ENCODE results near the gene AHSA1. TPM values are rescaled to one million over a fixed set of nuclear protein-coding genes. Genes with fewer than 3 reads are reported as not detected.

AHSA1 gene
- total and polyA plus RNA-seq, 10 of the 15 experiments (the other 5 are each of a cell fraction or from before 2014, with no cell fraction given) = 51.8 to 295 (median 201) TPM

DNA sequence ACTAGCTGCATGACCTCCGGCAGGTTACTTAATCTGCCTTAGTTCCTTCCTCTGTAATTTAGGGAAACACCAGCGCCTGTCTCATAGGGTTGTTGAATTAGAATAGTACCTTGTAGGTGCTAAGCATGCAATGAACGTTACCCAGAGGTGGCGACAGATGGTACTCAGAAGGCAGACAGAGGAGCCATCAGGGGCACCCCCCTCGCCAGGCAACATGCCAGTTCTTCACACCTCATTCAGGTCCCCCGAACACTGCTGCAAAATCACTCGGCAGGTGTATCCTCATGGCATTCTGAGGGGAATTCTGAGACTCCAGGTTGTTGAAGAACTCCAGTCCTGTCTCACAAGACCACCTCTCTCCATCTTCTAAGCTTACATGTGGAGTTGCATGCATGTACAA is 30.7 kb downstream of the AHSA1 start:
- in situ Hi-C loops (cut with MboI) = no loop called here
- Histone ChIP-seq H3K36me3 (ENCODE audit: control insufficient read depth in 2 of 2, insufficient read depth in 2 of 2, low read length in 1 of 2) (no peaks in the 10 kb centered on the region), H2AFZ (ENCODE audit: control insufficient read depth, low read depth, low read length) (no peak overlapping the region), H3K79me2 (ENCODE audit: control insufficient read depth, insufficient read depth, low read length) (no peaks in the 10 kb centered on the region), H3K4me3 (no peak overlapping the region), H4K20me1 (ENCODE audit: control insufficient read depth, insufficient read depth) (no peaks in the 10 kb centered on the region), H3K4me2 (ENCODE audit: control insufficient read depth, insufficient read depth) (no peak overlapping the region), H3K9ac (ENCODE audit: control insufficient read depth, insufficient read depth, low read length) (no peak overlapping the region), H3K27me3 (replicated peaks in 1 of 2; ENCODE audit: control insufficient read depth in 2 of 2, insufficient read depth in 2 of 2, low read length in 1 of 2) (no peaks in the 10 kb centered on the region), H3K27ac (ENCODE audit: control insufficient read depth, insufficient read depth) (no peak overlapping the region), H3K4me1 (ENCODE audit: control insufficient read depth, insufficient read depth, low read length) (no peaks in the 10 kb centered on the region), H3K9me3 (replicated peaks; ENCODE audit: control insufficient read depth, insufficient read depth, low read length) (no peaks in the 10 kb centered on the region)
- POLR2A ChIA-PET = no interaction called here
- BruUV-seq (replicated peaks) = no TSS peak
- intact Hi-C loops (cut with micrococcal nuclease; ENCODE audit: unreplicated experiment) = no loop called here
- RAD21 ChIA-PET (ENCODE audit: unreplicated experiment) = no interaction called here
- FAIRE-seq = no peak
- DNase-seq (ENCODE audit: low read depth, low spot score) = no peak
- TF ChIP-seq CBFB (IDR thresholded peaks at IDR 0.05; ENCODE audit: low read depth) = no peak
- no peak for TF ChIP-seq BRCA1 (IDR thresholded peaks at IDR 0.05; ENCODE audit: low read depth, low read length)
- no peak for TF ChIP-seq CREM (IDR thresholded peaks at IDR 0.05; ENCODE audit: low read depth)
- TF ChIP-seq MTA3 (IDR thresholded peaks at IDR 0.05; ENCODE audit: borderline replicate concordance, low read length) = no peak
- TF ChIP-seq PAX8 (IDR thresholded peaks at IDR 0.05) = no peak
- TF ChIP-seq CBX3 (IDR thresholded peaks at IDR 0.05; ENCODE audit: borderline replicate concordance, low read depth) = no peak
- no peak for TF ChIP-seq GATAD2B (conservative IDR thresholded peaks at IDR 0.05; ENCODE audit: low read depth)
- no peak for TF ChIP-seq GABPA (IDR thresholded peaks at IDR 0.05; ENCODE audit: low read depth)
- TF ChIP-seq BACH1 (IDR thresholded peaks at IDR 0.05; ENCODE audit: borderline replicate concordance) = no peak
- TF ChIP-seq, protein P1, sequence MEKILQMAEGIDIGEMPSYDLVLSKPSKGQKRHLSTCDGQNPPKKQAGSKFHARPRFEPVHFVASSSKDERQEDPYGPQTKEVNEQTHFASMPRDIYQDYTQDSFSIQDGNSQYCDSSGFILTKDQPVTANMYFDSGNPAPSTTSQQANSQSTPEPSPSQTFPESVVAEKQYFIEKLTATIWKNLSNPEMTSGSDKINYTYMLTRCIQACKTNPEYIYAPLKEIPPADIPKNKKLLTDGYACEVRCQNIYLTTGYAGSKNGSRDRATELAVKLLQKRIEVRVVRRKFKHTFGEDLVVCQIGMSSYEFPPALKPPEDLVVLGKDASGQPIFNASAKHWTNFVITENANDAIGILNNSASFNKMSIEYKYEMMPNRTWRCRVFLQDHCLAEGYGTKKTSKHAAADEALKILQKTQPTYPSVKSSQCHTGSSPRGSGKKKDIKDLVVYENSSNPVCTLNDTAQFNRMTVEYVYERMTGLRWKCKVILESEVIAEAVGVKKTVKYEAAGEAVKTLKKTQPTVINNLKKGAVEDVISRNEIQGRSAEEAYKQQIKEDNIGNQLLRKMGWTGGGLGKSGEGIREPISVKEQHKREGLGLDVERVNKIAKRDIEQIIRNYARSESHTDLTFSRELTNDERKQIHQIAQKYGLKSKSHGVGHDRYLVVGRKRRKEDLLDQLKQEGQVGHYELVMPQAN (conservative IDR thresholded peaks at IDR 0.05) = no peak
- no peak for TF ChIP-seq LARP7 (IDR thresholded peaks at IDR 0.05)
- no peak for TF ChIP-seq RBBP5 (conservative IDR thresholded peaks at IDR 0.05)
- TF ChIP-seq, protein P2, sequence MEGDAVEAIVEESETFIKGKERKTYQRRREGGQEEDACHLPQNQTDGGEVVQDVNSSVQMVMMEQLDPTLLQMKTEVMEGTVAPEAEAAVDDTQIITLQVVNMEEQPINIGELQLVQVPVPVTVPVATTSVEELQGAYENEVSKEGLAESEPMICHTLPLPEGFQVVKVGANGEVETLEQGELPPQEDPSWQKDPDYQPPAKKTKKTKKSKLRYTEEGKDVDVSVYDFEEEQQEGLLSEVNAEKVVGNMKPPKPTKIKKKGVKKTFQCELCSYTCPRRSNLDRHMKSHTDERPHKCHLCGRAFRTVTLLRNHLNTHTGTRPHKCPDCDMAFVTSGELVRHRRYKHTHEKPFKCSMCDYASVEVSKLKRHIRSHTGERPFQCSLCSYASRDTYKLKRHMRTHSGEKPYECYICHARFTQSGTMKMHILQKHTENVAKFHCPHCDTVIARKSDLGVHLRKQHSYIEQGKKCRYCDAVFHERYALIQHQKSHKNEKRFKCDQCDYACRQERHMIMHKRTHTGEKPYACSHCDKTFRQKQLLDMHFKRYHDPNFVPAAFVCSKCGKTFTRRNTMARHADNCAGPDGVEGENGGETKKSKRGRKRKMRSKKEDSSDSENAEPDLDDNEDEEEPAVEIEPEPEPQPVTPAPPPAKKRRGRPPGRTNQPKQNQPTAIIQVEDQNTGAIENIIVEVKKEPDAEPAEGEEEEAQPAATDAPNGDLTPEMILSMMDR (IDR thresholded peaks at IDR 0.05 in 2 of 3, conservative IDR thresholded peaks at IDR 0.05 in 1 of 3; ENCODE audit: control insufficient read depth in 2 of 3, extremely low read depth in 1 of 3, insufficient read depth in 1 of 3, low read depth in 3 of 3, low read length in 3 of 3) = no peak
- no peak for TF ChIP-seq ZNF622 (IDR thresholded peaks at IDR 0.05)
- TF ChIP-seq, protein P3, sequence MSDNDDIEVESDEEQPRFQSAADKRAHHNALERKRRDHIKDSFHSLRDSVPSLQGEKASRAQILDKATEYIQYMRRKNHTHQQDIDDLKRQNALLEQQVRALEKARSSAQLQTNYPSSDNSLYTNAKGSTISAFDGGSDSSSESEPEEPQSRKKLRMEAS (IDR thresholded peaks at IDR 0.05; ENCODE audit: low read depth, low read length) = no peak
- no peak for TF ChIP-seq ZNF24 (IDR thresholded peaks at IDR 0.05)
- no peak for TF ChIP-seq NR2F1 (conservative IDR thresholded peaks at IDR 0.05)
- TF ChIP-seq RAD21 (IDR thresholded peaks at IDR 0.05; ENCODE audit: insufficient read depth, low read depth, low read length) = no peak
- TF ChIP-seq ZBED1 (IDR thresholded peaks at IDR 0.05; ENCODE audit: borderline replicate concordance) = no peak
- TF ChIP-seq, protein P4, sequence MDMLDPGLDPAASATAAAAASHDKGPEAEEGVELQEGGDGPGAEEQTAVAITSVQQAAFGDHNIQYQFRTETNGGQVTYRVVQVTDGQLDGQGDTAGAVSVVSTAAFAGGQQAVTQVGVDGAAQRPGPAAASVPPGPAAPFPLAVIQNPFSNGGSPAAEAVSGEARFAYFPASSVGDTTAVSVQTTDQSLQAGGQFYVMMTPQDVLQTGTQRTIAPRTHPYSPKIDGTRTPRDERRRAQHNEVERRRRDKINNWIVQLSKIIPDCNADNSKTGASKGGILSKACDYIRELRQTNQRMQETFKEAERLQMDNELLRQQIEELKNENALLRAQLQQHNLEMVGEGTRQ (IDR thresholded peaks at IDR 0.05; ENCODE audit: borderline replicate concordance, low read depth, low read length) = no peak
- CTCF ChIA-PET = interaction anchor here (0.9 kb wide), 1 partner anchor 29 kb away, joined by 3 read pairs; no protein-coding TSS in a partner anchor
- SMC1A ChIA-PET (ENCODE audit: uncharacterized antibody, unreplicated experiment) = no interaction called here
- WGBS (ENCODE audit: insufficient coverage, insufficient replicate concordance, low lambda C conversion rate, missing lambda C conversion rate) = 65% methylated on average over 7 of the region's 7 CpGs
- no peak for ATAC-seq

Data from GM12878 (cell line).